Posterior cingulate gyrus (tissue), 11 donors: ENCODE results near the gene RAP1GAP.
"Not testable (repeated sequence)": the region's sequence is repeated elsewhere in the genome, so short reads cannot be mapped to it uniquely, and the experiment has no call there.

ENCODE experiments used
- DNase-seq, 10 donors: peaks; one replicate each; pipeline versions ENCODE4 v3.0.0 to v3.0.0-alpha.2; 2020 to 2021; ENCODE audit warnings: mixed read lengths in 3 of 10
- intact Hi-C: fragments of 100-400 bp; cut with DNase I; formaldehyde crosslinking; loops from one replicate; pipeline ENCODE4 v1.15.1; 2023

The RAP1GAP gene

DNA sequence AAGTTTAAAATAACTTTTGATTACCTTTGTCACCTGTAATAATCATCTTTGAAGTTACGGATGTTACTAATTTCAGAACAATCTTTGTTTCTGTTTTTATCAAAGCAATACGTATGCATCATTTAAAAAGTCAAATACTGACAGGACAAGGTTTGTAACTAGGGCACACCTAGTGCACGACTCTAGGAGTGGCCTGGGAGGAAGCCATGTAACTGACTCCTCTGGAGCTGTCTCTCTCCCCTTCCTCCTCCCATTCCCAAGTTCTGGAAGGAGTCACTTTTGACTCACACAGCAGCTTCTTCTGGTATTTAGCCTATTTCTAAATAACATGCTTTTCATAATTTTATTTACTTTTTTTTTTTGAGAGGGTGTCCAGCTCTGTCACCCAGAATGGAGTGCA, 11.8 kb upstream of the RAP1GAP start:
- no peak for DNase-seq
- intact Hi-C loops = no loop called here

GRCh38 chr1:21680381-21680780, 11.2 kb upstream of the RAP1GAP start:
- intact Hi-C loops = no loop called here
- no peak for DNase-seq

DNA sequence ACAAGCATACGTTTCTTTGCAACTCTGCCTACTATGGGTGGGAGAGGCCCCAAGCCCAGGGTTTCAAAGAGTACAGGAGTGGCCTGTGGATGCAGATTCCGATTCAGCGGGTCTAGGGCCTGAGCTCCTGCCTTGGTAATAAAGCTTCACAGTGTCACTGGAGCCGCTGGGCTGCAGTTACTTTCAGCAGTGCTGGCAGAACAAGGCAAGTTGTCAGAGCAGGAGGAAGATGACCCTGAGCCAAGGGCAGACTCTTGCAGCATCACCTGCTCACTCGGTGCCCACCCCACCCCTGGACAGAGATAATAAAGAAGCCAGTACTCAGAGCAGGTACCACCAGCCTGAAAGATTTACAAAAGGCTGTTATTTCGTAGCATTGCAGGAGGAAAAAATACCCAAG, 8.0 kb upstream of the RAP1GAP start:
- intact Hi-C loops = no loop called here
- DNase-seq = no peak

- peak in 1 of 10 donors; percentile 31 for DNase-seq
- intact Hi-C loops = no loop called here
These were observed 5.8 kb upstream of the RAP1GAP start for GRCh38 chr1:21674957-21675356.

- intact Hi-C loops = not testable (repeated sequence)
- peak in 2 of 10 donors; percentile 39 to 59 for DNase-seq
These were observed 4.7 kb upstream of the RAP1GAP start for GRCh38 chr1:21673853-21674252.

DNA sequence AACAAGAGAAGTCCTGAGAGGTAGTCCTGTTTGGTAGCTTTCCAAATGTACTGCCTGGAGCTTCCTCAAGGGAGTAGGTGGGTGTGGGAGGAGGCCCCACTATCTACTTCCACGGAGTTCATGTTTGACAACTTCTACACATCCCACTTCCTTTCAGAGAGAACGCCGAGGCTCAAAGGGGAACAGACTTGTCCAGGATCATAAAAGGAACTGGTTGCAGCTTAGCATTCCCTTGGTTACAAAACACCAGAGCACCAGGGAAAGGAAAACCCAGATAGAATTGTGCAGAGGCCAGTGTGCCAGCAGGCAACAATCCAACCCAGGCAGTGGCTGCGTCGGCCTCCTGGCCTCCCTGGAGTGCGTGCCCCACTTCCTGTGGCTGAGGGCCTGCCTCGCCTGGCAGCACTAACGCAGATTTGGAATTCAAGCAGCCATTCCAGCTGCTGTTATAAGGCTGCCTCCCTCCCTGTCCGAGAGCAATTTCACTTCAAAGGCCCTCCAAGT, 4.2 kb upstream of the RAP1GAP start:
- peak in 5 of 10 donors; percentile 46 to 88 (median 83) for DNase-seq
- intact Hi-C loops = no loop called here

DNA sequence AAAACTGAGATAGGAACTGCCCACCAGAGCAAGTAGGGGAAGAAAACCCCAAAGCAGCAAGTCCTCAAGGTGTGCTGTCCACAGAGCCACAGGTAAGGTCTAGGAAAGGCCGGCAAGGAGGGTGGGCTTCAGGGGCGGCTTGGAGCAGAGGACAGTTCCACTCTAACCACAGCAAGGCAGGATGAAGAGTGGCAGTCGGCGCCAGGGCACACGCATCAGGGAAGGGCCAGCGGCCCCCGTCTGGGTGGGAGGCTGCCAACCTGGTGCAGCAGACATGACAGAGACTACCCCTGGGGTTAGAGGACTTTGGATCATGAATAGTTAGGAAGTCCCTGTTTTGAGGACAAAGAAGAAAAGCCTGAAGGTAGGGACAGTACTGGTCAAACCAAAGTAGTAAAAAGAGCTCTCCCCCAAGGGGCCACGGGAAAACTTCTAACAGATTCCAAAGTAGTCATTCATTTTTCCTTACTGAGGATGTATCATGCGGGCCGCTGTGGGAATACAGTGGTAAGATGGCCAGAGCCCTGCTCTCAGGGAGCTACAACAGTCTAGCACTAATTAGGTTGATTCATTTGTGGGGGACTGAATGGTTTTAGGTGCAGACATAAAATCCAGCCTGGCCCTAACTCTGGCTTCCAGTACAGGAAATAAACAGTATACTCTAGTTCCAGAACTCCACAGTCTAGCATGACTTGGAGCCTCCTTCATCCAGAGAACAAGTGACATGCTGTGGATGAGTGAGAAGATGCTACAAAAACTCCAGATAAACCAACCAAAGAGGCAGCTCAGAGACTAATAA, 3.5 kb upstream of the RAP1GAP start:
- intact Hi-C loops = no loop called here
- peak in 3 of 10 donors; percentile 28 to 69 (median 52) for DNase-seq

DNA sequence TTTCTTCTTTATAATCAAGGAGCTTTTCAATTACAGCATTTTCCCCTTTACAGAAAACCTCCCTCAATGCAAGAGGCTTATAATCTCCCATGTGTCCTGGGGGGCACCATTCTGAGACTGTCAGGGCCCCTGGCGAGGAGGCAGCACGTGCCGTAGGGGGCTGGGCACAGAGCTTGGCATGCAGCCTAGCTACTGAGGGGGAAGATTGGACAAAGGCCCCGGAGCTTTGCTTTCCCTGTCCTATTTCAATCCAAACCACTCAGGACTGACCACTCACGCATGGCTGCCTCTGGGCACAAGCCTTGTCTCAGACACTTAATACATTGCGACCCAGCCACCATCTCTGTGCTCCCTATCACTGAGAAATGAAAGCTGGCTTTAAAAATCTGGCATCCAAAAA, 2.8 kb upstream of the RAP1GAP start:
- DNase-seq = peak in 3 of 10 donors; percentile 58 to 77 (median 74)
- intact Hi-C loops = no loop called here

DNA sequence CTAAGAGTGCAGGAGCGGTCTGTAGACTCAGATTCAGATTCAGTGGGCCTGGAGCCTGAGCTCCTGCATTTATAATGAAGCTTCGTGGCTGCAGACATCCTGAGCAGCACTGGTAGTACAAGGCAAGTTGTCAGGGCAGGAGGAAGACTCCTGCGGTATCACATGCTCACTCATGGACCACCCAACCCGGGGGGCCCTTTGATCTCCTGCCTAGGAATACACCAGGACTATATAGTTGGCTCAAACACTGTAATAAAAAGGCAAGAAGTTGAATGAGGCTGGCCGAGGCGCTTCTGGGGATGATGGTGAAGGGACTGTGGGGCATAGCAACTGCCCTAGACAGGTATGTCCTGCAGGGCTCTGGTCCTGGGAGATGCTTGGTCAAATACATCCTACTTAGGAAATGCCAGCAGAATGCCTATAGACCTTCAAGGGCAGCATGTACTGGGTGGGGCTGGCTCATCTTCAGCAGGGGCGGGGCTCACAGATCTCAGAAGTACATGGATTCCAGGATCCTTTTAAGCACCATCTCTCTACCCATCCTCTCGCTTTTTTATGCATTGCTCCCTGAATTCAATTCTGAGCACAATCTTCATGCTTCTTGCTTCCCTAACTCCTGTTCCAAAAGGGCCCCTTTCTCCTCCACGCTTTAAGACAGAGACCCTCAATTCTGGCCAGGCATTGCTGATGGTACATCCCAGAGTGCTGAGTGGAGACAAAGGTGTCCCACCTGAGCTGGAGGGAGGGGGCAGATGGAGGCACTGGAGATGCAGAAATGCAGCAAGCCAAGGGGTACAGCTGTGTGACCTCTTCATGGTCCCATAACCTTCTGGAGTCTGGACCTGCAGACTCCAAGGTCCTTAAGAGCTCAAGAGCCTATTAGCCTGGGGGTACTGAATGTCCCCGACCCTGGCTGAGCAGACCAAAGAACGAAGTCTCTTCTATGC, 2.1 kb upstream of the RAP1GAP start:
- DNase-seq = peak in 2 of 10 donors; percentile 54 to 74
- intact Hi-C loops = no loop called here

DNA sequence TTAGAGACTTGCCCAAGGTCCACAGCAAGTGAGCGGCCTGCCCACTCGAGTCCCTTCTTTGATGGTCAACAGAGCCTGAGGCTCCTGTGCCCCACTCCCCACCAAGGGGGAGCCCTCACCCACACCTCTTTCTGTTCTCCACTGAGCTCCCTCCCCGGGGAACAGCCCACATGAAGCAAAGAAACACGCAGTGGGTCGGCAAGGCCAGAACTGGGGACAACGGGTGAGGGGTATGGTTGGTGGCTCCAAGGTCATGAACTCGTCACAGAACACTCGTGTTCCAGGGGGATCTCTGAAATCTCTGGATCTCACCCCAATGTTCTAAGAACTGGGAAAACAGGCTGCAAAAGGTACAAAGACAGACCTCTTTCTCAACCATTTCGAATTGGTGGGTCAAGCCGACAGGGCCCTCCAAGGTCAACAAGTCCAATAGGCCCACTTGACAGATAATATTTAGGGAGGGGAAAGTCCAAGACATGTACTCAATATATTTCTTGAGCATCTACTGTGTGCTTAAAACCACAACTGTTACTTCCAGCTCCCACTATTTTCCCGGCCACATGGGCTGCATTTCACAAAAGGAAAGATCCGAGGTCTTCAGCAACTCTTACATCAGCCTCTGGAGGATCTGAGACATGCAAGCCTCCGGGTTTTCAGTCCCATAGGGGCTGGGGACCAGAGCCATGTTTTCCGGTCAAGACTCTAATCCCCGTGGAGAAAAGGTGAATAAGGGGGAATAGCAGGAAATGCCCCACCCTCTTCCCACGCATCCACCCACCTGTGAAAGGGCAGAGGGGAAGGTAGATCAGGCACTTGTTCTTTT, 1.1 kb upstream of the RAP1GAP start:
- peak in 1 of 10 donors; percentile 59 for DNase-seq
- intact Hi-C loops = no loop called here

GRCh38 chr1:21668951-21669257, 253 bp downstream of the RAP1GAP start:
- intact Hi-C loops = no loop called here
- no peak for DNase-seq

DNA sequence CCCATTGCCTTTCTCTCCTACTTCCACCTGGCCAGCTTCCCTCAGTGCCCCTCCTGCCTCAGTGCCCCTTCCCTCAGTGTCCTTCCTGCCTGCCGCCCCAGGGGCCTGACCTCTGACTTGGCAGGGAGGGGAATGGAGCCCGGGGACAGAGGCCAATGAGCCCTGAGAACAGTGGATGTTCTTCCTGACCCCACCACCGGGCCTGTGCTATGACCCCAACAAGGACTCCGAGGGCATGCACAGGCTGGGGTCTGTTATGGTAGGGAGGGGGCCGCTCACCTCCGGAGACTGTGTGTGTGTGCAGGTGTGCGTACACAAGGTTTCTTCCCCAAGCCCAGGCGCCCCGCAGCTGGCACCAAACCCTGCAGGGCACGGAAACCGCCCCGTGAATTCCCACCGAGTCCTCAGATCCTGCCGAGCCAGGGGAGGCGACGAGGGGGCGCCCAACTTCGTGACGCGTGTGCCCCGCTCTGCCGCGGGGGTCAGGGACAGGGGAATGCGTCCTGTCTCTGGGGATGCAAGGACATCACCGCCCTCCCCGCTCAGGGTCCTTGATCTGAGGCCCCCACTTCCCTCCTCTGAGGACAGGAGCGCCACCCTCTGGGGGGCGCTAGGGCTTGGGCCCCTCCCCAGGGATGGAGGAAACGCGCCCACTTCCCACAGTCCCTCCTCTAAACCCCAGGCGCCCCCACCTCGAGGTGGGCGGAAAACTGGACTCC, 766 bp downstream of the RAP1GAP start:
- intact Hi-C loops = no loop called here

GRCh38 chr1:21667348-21668231, 1.6 kb downstream of the RAP1GAP start:
- intact Hi-C loops = no loop called here

More for the DNA sequence above, 766 bp downstream of the RAP1GAP start:
- peak in 2 of 10 donors; percentile 72 to 88 for DNase-seq

GRCh38 chr1:21666576-21667320, 2.4 kb downstream of the RAP1GAP start:
- DNase-seq = peak in 1 of 10 donors; percentile 83
- intact Hi-C loops = no loop called here

More at GRCh38 chr1:21667348-21668231, 1.6 kb downstream of the RAP1GAP start:
- peak in 3 of 10 donors; percentile 31 to 75 (median 52) for DNase-seq

GRCh38 chr1:21665711-21666575, 3.2 kb downstream of the RAP1GAP start:
- DNase-seq = peak in 2 of 10 donors; percentile 71 to 73
- intact Hi-C loops = no loop called here

- intact Hi-C loops = no loop called here
- peak in 1 of 10 donors; percentile 38 for DNase-seq
These were observed 4.2 kb downstream of the RAP1GAP start for GRCh38 chr1:21664806-21665588.
